Articular chondrocyte of knee joint (primary cell): ENCODE measurements around the gene NAA35. TPM values are rescaled to one million over a fixed set of nuclear protein-coding genes. Genes with fewer than 3 reads are reported as not detected.

Experiments used
- total RNA-seq: library from RNA; depleted of rRNA; stranded (reverse); fragments of >200 nt; gene quantifications from 2 replicates; pipeline ENCODE4 v1.2.3, GENCODE V29; 2012

The NAA35 gene
- 27.6 and 31.2 TPM in 2 replicates for total RNA-seq

GRCh38 chr9:85940832-85941621, at the start of gene NAA35:
Gene NAA35, plus strand, starts transcription at chr9:85941146. Its CDS starts 1,014 bp downstream, at chr9:85942160.

Other genes with a start within 250 kb of the NAA35 start
- gene AGTPBP1, start 199.2 kb upstream of the NAA35 start, total RNA-seq: 21.6 and 22.3 TPM in 2 replicates
- gene GOLM1, start 158.4 kb downstream of the NAA35 start, total RNA-seq: 240 and 290 TPM in 2 replicates